HG03439 (cell line): ENCODE data around the gene G6PC2.

Source experiments
- ATAC-seq: cut with Tn5 transposase; IDR thresholded peaks from one replicate; pipeline ENCODE4 v1.9.1; 2021; ENCODE audit warnings: mild to moderate bottlenecking, moderate library complexity; ENCODE audit not compliant: unreplicated experiment

Gene G6PC2

GRCh38 chr2:168945508-168945907 is 44.4 kb downstream of the G6PC2 start:
- no peak for ATAC-seq

- no peak for ATAC-seq
Measured at GRCh38 chr2:168948621-168949212, 47.6 kb downstream of the G6PC2 start.

GRCh38 chr2:168949324-168949723 is 48.2 kb downstream of the G6PC2 start:
- no peak for ATAC-seq

GRCh38 chr2:168951871-168952270 is 50.8 kb downstream of the G6PC2 start:
- no peak for ATAC-seq

- ATAC-seq, result no peak
Measured at GRCh38 chr2:168952424-168952823, 51.3 kb downstream of the G6PC2 start.

- no peak for ATAC-seq
Measured at GRCh38 chr2:168954256-168954655, 53.2 kb downstream of the G6PC2 start.

- ATAC-seq, result no peak
Measured at GRCh38 chr2:168955321-168955720, 54.2 kb downstream of the G6PC2 start.

GRCh38 chr2:168956392-168956791 is 55.3 kb downstream of the G6PC2 start:
- ATAC-seq, result no peak
